ENCODE results near the gene KMT5C. TPM values are rescaled to one million over a fixed set of nuclear protein-coding genes. Genes with fewer than 3 reads are reported as not detected.

KMT5C gene
- total RNA-seq, 6 donors from 2014 or later = 9.1 to 111 (median 15.6) TPM

DNA sequence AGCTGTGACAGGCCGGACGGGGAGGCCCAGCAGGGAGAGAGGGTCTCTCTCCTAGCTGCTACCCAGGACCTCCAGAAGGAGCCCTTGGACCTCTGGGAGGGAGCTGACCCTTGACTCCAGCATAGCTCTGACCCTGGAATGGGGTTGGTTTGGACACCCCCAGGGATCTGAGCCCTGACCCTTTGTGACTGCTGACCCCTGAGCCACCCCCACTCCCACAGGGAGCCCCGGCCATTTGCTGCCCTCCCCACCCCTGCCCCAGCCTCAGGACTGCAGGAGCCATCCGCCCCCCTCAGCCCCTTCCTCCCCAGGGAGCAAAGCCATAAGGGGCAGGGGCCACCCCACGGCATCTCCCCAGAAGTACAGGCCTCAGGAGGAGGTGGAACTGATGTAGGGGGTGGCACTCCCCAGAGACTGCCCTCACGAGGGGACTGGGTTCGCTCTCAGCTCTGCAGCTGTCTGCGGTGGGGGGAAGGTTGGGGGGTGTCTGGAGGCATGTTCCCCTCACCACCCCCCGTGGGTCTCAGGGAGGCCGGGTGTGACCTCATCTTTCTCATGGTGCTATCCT lies 7.8 kb downstream of the KMT5C start:
- no peak for DNase-seq
- Histone ChIP-seq H3K27me3 (peaks cover 0 to 9% (median 5%) of the 10 kb centered on the region in 4 donors), H3K36me3 (peaks cover 0 to 31% (median 14%) of the 10 kb centered on the region in 4 donors), H3K4me3 (no peak overlapping the region), H3K27ac (no peak overlapping the region), H3K4me1 (peaks cover 0 to 10% (median 1%) of the 10 kb centered on the region in 4 donors), H3K9me3 (no peaks in the 10 kb centered on the region)
- 86 to 89% methylated on average over 5 to 10 of the region's 10 CpGs for WGBS, 2 donors
- ATAC-seq (ENCODE audit: low FRiP score in 2 of 2) = no peak
- no peak for TF ChIP-seq POLR2AphosphoS5 (IDR thresholded peaks at IDR 0.05)
- TF ChIP-seq POLR2A (IDR thresholded peaks at IDR 0.05) = no peak
- TF ChIP-seq, protein P1, sequence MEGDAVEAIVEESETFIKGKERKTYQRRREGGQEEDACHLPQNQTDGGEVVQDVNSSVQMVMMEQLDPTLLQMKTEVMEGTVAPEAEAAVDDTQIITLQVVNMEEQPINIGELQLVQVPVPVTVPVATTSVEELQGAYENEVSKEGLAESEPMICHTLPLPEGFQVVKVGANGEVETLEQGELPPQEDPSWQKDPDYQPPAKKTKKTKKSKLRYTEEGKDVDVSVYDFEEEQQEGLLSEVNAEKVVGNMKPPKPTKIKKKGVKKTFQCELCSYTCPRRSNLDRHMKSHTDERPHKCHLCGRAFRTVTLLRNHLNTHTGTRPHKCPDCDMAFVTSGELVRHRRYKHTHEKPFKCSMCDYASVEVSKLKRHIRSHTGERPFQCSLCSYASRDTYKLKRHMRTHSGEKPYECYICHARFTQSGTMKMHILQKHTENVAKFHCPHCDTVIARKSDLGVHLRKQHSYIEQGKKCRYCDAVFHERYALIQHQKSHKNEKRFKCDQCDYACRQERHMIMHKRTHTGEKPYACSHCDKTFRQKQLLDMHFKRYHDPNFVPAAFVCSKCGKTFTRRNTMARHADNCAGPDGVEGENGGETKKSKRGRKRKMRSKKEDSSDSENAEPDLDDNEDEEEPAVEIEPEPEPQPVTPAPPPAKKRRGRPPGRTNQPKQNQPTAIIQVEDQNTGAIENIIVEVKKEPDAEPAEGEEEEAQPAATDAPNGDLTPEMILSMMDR (IDR thresholded peaks at IDR 0.05) = no peak
- TF ChIP-seq EP300 (IDR thresholded peaks at IDR 0.05) = no peak

DNA sequence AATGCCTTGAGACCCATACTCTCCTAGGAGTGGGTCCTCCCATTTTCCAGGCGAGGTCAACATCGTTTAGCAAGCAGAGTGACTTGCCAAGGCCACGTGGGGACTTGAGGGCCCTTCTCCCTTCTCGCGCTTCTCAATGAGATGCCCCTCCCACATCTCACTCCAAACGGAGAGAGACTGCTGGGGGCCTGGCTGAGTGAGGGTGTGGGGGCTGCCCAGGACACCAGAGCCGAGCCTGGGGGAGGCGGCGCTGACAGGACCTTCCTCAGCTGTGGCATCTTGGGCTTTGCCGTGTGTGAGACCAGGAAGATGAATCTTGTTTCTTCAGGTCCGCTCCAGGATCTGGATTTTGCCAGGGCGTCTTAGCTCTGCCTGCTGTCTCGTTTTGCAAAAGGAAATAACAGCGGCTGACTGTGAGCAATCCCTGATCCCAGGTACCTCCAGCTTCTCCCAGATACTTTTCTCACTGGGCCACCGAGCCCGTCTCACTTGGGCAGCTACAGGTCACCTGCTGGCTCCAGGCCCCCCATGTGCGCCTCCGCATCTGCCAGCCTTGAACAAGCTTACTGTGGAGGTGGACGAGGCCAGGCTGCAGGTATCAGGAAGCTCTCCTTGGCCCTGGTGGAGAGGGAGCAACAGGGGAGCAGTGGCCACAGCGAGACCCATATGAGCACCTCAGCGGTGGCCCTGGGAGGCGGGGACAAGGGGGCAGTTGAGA lies 8.8 kb downstream of the KMT5C start:
- TF ChIP-seq POLR2A (IDR thresholded peaks at IDR 0.05) (no peak), EP300 (IDR thresholded peaks at IDR 0.05) (no peak), POLR2AphosphoS5 (IDR thresholded peaks at IDR 0.05) (no peak)
- TF ChIP-seq, protein P1 (IDR thresholded peaks at IDR 0.05) = no peak
- DNase-seq (peak in 1 of 2 donors; percentile 65), ATAC-seq (ENCODE audit: low FRiP score in 2 of 2) (no peak)
- Histone ChIP-seq H3K27me3 (peaks cover 0 to 18% (median 10%) of the 10 kb centered on the region in 4 donors), H3K9me3 (no peaks in the 10 kb centered on the region), H3K27ac (no peak overlapping the region), H3K4me3 (no peak overlapping the region), H3K4me1 (peaks cover 4 to 15% (median 6%) of the 10 kb centered on the region in 4 donors), H3K36me3 (peaks cover 0 to 21% (median 9%) of the 10 kb centered on the region in 4 donors)
- WGBS, 2 donors = 69 to 72% methylated on average over 12 to 22 of the region's 22 CpGs

DNA sequence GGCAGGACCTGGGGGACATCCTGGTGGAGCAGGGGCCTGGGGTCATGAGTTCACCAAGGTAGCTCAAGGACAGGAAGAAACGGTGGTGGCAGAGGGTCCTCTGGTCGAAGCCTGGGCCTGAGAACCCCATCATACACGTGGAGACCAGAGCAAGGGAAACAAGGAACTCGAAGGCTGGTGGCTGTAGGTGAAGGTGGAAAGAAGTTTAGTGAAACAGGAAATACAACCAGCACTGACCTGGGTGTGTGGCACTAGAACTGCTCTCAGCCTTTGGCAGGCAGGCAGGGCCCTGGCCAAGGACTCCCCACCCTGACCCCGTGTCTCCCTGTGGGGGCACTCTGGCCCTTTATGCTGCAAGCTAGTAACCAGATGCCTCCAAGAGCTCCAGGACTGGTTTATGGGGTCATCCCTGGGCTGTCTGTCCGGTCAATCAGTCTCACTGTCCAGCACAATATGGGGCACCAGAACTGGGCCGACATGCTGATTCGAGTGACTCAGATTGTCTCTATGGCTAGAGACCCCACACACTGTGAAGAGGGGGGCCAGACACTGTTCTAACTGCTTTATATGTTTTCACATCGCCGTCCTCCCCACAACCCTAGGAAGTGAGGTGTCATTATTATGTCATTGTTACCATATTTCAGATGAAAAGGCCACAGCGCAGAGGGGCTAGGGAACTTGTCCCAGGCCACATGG lies 11.1 kb downstream of the KMT5C start:
- 64 to 67% methylated on average over 10 to 11 of the region's 11 CpGs for whole genome bisulfite sequencing, 2 donors
- Histone ChIP-seq H3K9me3 (no peaks in the 10 kb centered on the region), H3K27ac (no peak overlapping the region), H3K4me1 (peaks cover 15 to 30% (median 20%) of the 10 kb centered on the region in 4 donors), H3K4me3 (no peak overlapping the region), H3K27me3 (peaks cover 2 to 36% (median 23%) of the 10 kb centered on the region in 4 donors), H3K36me3 (peaks cover 0 to 13% (median 6%) of the 10 kb centered on the region in 4 donors)
- DNase-seq (no peak), ATAC-seq (ENCODE audit: low FRiP score in 2 of 2) (no peak)
- TF ChIP-seq POLR2A (IDR thresholded peaks at IDR 0.05) (no peak), EP300 (IDR thresholded peaks at IDR 0.05) (no peak), POLR2AphosphoS5 (IDR thresholded peaks at IDR 0.05) (no peak)
- TF ChIP-seq, protein P1 (IDR thresholded peaks at IDR 0.05) = no peak

DNA sequence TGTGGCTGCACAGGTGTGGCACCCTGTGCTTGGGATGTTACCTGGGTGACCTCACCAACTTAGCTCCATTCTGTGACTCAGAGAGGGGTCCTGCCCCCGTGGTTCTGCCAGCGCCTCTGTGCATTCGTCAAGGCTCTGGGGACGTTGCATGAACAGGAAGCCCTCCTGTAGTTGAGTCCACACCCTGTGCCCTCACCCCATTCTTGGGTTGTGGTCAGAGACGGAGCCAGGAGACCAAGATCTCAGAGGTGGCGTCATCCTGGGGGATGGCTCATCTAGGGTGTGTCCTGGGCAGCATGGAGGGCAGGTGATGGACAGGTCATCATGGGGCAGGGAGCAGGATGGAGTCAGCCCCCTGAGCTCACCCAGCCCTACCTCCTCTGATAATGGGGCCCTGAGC lies 12.4 kb downstream of the KMT5C start:
- TF ChIP-seq POLR2A (IDR thresholded peaks at IDR 0.05) (no peak), POLR2AphosphoS5 (IDR thresholded peaks at IDR 0.05) (no peak), EP300 (IDR thresholded peaks at IDR 0.05) (no peak)
- TF ChIP-seq, protein P1 (IDR thresholded peaks at IDR 0.05) = no peak
- ATAC-seq (ENCODE audit: low FRiP score in 2 of 2) = no peak

More for the DNA sequence above, 12.4 kb downstream of the KMT5C start:
- 50 to 74% methylated on average over 4 to 6 of the region's 6 CpGs for WGBS, 2 donors
- Histone ChIP-seq H3K4me3 (no peak overlapping the region), H3K9me3 (no peaks in the 10 kb centered on the region), H3K27ac (no peak overlapping the region), H3K27me3 (peaks cover 2 to 36% (median 23%) of the 10 kb centered on the region in 4 donors), H3K36me3 (peaks cover 0 to 5% (median 2%) of the 10 kb centered on the region in 4 donors), H3K4me1 (peaks cover 15 to 30% (median 20%) of the 10 kb centered on the region in 4 donors)
- no peak for DNase-seq

All from upper lobe of left lung (tissue), 6 donors.